PC-9 (cell line): Measurements from ENCODE around the gene CDK5. TPM values are rescaled to one million over a fixed set of nuclear protein-coding genes. Genes with fewer than 3 reads are reported as not detected.

Experiments used
- BruUV-seq: library from RNA; stranded (reverse); fragments of 400-500 nt; replicated peaks from 2 replicates; lab custom pipeline; 2021; lab: Mats Ljungman, UMichigan
- CTCF ChIA-PET: fragments of 300-600 bp; sonication (Branson Sonifier 250); formaldehyde crosslinking; loops from one replicate; lab custom pipeline; 2022; ENCODE audit warnings: antibody characterized with exemption; lab: Charles Lee
- POLR2A ChIA-PET: fragments of 300-600 bp; sonication (Branson Sonifier 250); formaldehyde crosslinking; loops from one replicate; lab custom pipeline; 2022; ENCODE audit warnings: antibody characterized with exemption; ENCODE audit not compliant: unreplicated experiment; lab: Charles Lee
- DNase-seq, 2 experiments: peaks; one replicate each; pipeline versions ENCODE4 v3.0.0 to v3.0.0-alpha.2; 2015 to 2022; ENCODE audit warnings: mixed read lengths in 1 of 2
- H2AFZ ChIP-seq: fragments of 200-600 bp; sonication (generic); 2 replicates; pipeline ENCODE4 v1.8.1; 2017; ENCODE audit warnings: antibody characterized with exemption
- H3F3A ChIP-seq: fragments of 200-600 bp; sonication (generic); 2 replicates; pipeline ENCODE4 v1.8.1; 2017; ENCODE audit warnings: antibody characterized with exemption, mild to moderate bottlenecking, low read depth; ENCODE audit not compliant: insufficient read depth
- H3K27ac ChIP-seq: fragments of 200-600 bp; sonication (generic); 2 replicates; pipeline ENCODE4 v1.6.1; 2016; ENCODE audit warnings: mixed run types
- H3K27me3 ChIP-seq: fragments of 200-600 bp; sonication (generic); 2 replicates; pipeline ENCODE4 v1.6.1; 2016; ENCODE audit warnings: low read depth, mixed run types; ENCODE audit not compliant: insufficient read depth
- H3K36me3 ChIP-seq: fragments of 200-600 bp; sonication (generic); 2 replicates; pipeline ENCODE4 v1.6.1; 2016; ENCODE audit warnings: low read depth, mixed run types
- H3K4me1 ChIP-seq: fragments of 200-600 bp; sonication (generic); replicated peaks from 2 replicates; pipeline ENCODE4 v1.6.1; 2016; ENCODE audit warnings: mixed run types; ENCODE audit not compliant: insufficient read depth
- H3K4me2 ChIP-seq: fragments of 200-600 bp; sonication (generic); 2 replicates; pipeline ENCODE4 v1.6.1; 2017; ENCODE audit warnings: mixed run types
- H3K4me3 ChIP-seq: fragments of 200-600 bp; sonication (generic); 2 replicates; pipeline ENCODE4 v1.6.1; 2016; ENCODE audit warnings: mixed run types
- H3K79me2 ChIP-seq: fragments of 200-600 bp; sonication (generic); 2 replicates; pipeline ENCODE4 v1.6.1; 2017; ENCODE audit warnings: low read depth, mixed run types
- H3K9me2 ChIP-seq: fragments of 200-600 bp; sonication (generic); 2 replicates; pipeline ENCODE4 v1.8.1; 2017; ENCODE audit warnings: mild to moderate bottlenecking; ENCODE audit not compliant: insufficient read depth
- H3K9me3 ChIP-seq: fragments of 200-600 bp; sonication (generic); 2 replicates; pipeline ENCODE4 v1.8.1; 2016; ENCODE audit warnings: low read depth; ENCODE audit not compliant: insufficient read depth
- H4K20me1 ChIP-seq: fragments of 200-600 bp; sonication (generic); 2 replicates; pipeline ENCODE4 v1.8.1; 2017; ENCODE audit not compliant: insufficient read depth
- EZH2 ChIP-seq: fragments of 200-600 bp; sonication (generic); IDR thresholded peaks from 2 replicates; pipeline ENCODE4 v1.8.0; 2017; ENCODE audit warnings: antibody characterized with exemption, low read depth
- intact Hi-C: fragments of 100-400 bp; cut with micrococcal nuclease; formaldehyde crosslinking; loops from one replicate; pipeline ENCODE4 v1.10.0; 2022; ENCODE audit not compliant: unreplicated experiment
- total RNA-seq: library from RNA; stranded (reverse); gene quantifications from 2 replicates; pipeline ENCODE4 v1.2.3, GENCODE V29; 2021
- TF ChIP-seq, protein P1 (sequence below): fragments of 200-600 bp; sonication (generic); conservative IDR thresholded peaks from 2 replicates; pipeline ENCODE4 v1.6.1; 2017; ENCODE audit warnings: mixed run types, antibody characterized with exemption, mild to moderate bottlenecking, moderate library complexity

Gene CDK5
- total RNA-seq, 1 experiment from 2014 or later: 45.7 TPM

DNA sequence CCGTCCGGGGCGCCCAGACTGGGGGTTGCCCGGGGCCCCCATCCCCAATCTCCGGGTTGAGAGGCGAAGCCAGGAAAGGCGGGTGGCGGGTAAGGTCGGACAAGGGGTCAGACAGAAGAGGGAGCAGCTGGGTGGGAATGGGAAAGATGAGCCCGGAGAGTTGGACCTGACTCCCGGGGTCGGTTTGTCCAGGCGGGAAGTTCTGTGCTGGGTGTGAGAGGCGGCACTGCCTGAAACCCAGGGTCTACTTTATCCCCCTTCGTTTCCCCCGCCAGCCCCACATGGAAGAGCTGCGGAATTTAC, 2.4 kb upstream of the CDK5 start:
- Histone ChIP-seq H3K79me2 (peaks cover 43% of the 10 kb centered on the region), H2AFZ (peak overlapping the region; percentile 79), H3K27me3 (no peaks in the 10 kb centered on the region), H3K4me1 (peaks cover 50% of the 10 kb centered on the region), H3K4me2 (peak overlapping the region; percentile 93), H3K27ac (no peak overlapping the region), H3K36me3 (no peaks in the 10 kb centered on the region), H3K9me2 (no peaks in the 10 kb centered on the region), H3K9me3 (no peaks in the 10 kb centered on the region), H4K20me1 (peaks cover 15% of the 10 kb centered on the region), H3K4me3 (peak overlapping the region; percentile 82), H3F3A (peaks cover 50% of the 10 kb centered on the region; the same call in 1 of the 2 replicates)
- intact Hi-C loops: loop anchor here (1.0 kb wide), 1 partner anchor 20 kb away; the partner anchor contains the start of gene FASTK
- BruUV-seq: no TSS peak
- ChIA-PET CTCF (interaction anchor here (0.7 kb wide), 1 partner anchor 24 kb away, joined by 3 read pairs; no protein-coding TSS in a partner anchor), POLR2A (no interaction called here)
- no peak for DNase-seq
- TF ChIP-seq EZH2: no peak
- TF ChIP-seq, protein P1, sequence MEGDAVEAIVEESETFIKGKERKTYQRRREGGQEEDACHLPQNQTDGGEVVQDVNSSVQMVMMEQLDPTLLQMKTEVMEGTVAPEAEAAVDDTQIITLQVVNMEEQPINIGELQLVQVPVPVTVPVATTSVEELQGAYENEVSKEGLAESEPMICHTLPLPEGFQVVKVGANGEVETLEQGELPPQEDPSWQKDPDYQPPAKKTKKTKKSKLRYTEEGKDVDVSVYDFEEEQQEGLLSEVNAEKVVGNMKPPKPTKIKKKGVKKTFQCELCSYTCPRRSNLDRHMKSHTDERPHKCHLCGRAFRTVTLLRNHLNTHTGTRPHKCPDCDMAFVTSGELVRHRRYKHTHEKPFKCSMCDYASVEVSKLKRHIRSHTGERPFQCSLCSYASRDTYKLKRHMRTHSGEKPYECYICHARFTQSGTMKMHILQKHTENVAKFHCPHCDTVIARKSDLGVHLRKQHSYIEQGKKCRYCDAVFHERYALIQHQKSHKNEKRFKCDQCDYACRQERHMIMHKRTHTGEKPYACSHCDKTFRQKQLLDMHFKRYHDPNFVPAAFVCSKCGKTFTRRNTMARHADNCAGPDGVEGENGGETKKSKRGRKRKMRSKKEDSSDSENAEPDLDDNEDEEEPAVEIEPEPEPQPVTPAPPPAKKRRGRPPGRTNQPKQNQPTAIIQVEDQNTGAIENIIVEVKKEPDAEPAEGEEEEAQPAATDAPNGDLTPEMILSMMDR: peak; percentile 42; the same call in 1 of the 2 replicates

DNA sequence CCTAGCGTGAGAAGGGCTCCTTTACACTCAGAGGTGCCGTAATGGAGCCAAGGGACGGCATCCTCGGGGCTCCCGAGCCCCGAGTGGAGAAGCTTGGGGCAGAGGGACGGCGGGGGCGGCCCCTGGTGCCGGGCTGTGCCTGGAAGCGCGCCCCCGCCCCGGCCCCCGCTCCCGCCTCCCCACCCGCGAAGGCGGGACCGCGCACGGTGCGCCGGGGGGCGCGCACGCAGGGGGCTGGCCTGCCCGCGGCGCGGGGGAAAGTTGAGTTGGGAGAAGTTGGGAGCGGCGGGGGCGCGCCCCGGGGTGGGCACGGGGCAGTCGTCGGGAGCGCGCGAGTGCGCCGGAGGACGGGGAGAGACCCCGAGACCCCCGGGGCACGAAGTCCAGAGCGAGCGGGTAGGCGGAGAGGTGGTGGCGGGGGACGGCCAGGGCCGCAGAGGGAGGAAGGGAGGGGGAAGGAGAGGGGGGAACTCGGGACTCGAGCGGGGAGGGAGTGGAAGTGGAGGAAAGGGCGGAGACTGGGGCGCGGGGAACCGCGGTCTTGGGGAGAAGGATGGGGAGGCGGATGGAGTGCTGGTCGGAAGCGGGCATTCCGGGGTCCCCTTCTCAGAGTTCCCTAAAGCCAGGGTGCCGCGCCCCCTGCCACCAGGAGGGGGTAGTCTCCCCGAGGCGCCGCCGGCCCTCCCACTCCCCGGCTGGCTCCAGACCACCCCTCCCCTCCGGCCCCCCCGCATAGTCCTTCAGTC, 1.8 kb upstream of the CDK5 start, which contains the start of gene SLC4A2:
Gene SLC4A2, plus strand, starts transcription at position 223 of the 746 bp plus-strand sequence. CDS start 2,399 bp downstream, outside the sequence.
- ChIA-PET CTCF (interaction anchor here (0.7 kb wide), 1 partner anchor 25 kb away, joined by 3 read pairs; no protein-coding TSS in a partner anchor), POLR2A (no interaction called here)
- no peaks in the 10 kb centered on the region for H3K9me2 ChIP-seq
- peak within 1 kb of the TSS; percentile 79 for H2AFZ ChIP-seq
- no TSS peak for BruUV-seq
- no peaks in the 10 kb centered on the region for H3K36me3 ChIP-seq
- H3F3A ChIP-seq: peaks cover 50% of the 10 kb centered on the region; the same call in 1 of the 2 replicates
- H3K4me2 ChIP-seq: peak within 1 kb of the TSS; percentile 93
- H3K27me3 ChIP-seq: no peaks in the 10 kb centered on the region
- H3K79me2 ChIP-seq: peaks cover 38% of the 10 kb centered on the region
- DNase-seq: peak in 1 of 2 experiments; percentile 87
- peaks cover 9% of the 10 kb centered on the region for H4K20me1 ChIP-seq
- TF ChIP-seq EZH2: no peak
- TF ChIP-seq, protein P1: peak; percentile 78
- H3K4me3 ChIP-seq: peak within 1 kb of the TSS; percentile 82
- H3K9me3 ChIP-seq: no peaks in the 10 kb centered on the region
- H3K4me1 ChIP-seq: peaks cover 50% of the 10 kb centered on the region
- peak within 1 kb of the TSS; percentile 41 for H3K27ac ChIP-seq
- intact Hi-C loops: loop anchor here (1.0 kb wide), 1 partner anchor 21 kb away; the partner anchor contains the start of gene FASTK

DNA sequence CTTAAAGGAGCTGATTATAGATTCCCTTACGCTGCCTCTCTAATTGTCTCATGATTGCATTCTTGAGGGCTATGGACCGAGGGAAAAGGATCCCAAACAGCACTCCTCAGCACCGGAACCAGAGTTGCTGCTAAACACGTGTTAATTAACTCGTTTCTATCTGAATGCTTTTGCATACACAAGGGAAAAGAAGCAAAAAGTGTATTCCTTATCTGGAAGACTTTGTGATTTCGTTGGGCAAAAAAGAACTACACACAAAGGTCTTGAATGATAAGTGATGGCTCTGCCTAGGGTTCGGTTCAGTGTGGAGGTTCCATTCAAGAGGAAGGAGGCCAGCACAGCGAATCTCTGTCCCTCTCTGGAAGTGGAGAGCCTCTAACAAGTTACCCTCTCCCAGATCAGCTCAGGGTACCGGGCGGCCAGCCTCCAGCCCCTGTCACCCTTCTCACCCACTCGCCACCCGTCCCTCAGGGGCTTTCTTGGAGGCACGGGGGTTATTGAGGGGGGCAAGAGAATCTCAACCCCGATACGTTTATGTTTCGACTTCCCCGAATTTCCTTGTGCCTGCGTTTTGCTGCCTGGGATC, 1.2 kb upstream of the CDK5 start:
- peaks cover 33% of the 10 kb centered on the region for H3K79me2 ChIP-seq
- TF ChIP-seq, protein P1: no peak
- no peak for TF ChIP-seq EZH2
- no peaks in the 10 kb centered on the region for H3K9me2 ChIP-seq
- peaks cover 50% of the 10 kb centered on the region for H3K4me1 ChIP-seq
- peaks cover 6% of the 10 kb centered on the region for H4K20me1 ChIP-seq
- H3K4me2 ChIP-seq: peak overlapping the region; percentile 93
- no peaks in the 10 kb centered on the region for H3K9me3 ChIP-seq
- ChIA-PET CTCF (no interaction called here), POLR2A (interaction anchor here (0.6 to 0.7 kb wide), 3 partner anchors 21 to 35 kb away, joined by 3 to 8 read pairs (median 6); partner anchors contain the start of gene ATG9B)
- H3K27ac ChIP-seq: peak overlapping the region; percentile 41
- no peaks in the 10 kb centered on the region for H3K36me3 ChIP-seq
- H3K27me3 ChIP-seq: no peaks in the 10 kb centered on the region
- intact Hi-C loops: loop anchor here (1.0 kb wide), 6 partner anchors 20 to 168 kb away; partner anchors contain the start of genes ABCB8, ABCF2 and AGAP3
- H2AFZ ChIP-seq: peak overlapping the region; percentile 79
- BruUV-seq: TSS peak; percentile 61
- peaks cover 49% of the 10 kb centered on the region; the same call in 1 of the 2 replicates for H3F3A ChIP-seq
- DNase-seq: no peak
- H3K4me3 ChIP-seq: peak overlapping the region; percentile 82
